ENCODE results near the gene KRT15.

GRCh38 chr17:41527063-41528023 lies 8.7 kb upstream of the KRT15 start:
- TF ChIP-seq CTCF (IDR thresholded peaks at IDR 0.05), result peak in 1 of 4 experiments; percentile 11
- TF ChIP-seq POLR2A (IDR thresholded peaks at IDR 0.05), result peak; percentile 21
- TF ChIP-seq POLR2AphosphoS5 (IDR thresholded peaks at IDR 0.05), result no peak
